HCT116 (cell line): Measurements from ENCODE around the gene CGB7. TPM values are rescaled to one million over a fixed set of nuclear protein-coding genes. Genes with fewer than 3 reads are reported as not detected.

Experiments
- ATAC-seq: fragments of 200-7000 bp; cut with Tn5 transposase; 2 replicates; pipeline ENCODE4 v1.9.1; 2020; ENCODE audit warnings: mild to moderate bottlenecking, moderate library complexity
- BruUV-seq: library from RNA; stranded (reverse); fragments of 400-500 nt; replicated peaks from 2 replicates; lab custom pipeline; 2021; lab: Mats Ljungman, UMichigan
- CTCF ChIA-PET: fragments of 300-600 bp; sonication (Branson Sonifier 250); formaldehyde crosslinking; loops from one replicate; lab custom pipeline; 2021; ENCODE audit warnings: antibody characterized with exemption; lab: Charles Lee
- POLR2A ChIA-PET: fragments of 300-600, 350-600 bp; sonication (Branson Sonifier 250); formaldehyde crosslinking; loops from one replicate; lab custom pipeline; 2021; ENCODE audit warnings: antibody characterized with exemption; lab: Charles Lee
- RAD21 ChIA-PET, 2 experiments: fragments of 300-600 bp; sonication (Branson Sonifier 250); formaldehyde crosslinking; loops; one replicate each; lab custom pipeline; 2023; ENCODE audit warnings: low total read pairs in 2 of 2; ENCODE audit not compliant: uncharacterized antibody in 2 of 2, unreplicated experiment in 2 of 2, low non-redundant PET in 1 of 2; lab: Charles Lee
- DNase-seq: peaks from one replicate; pipeline ENCODE4 v3.0.0-alpha.2; 2010; ENCODE audit warnings: low read depth, low spot score
- H2AFZ ChIP-seq: fragments of 200-600 bp; shearing (Covaris generic), sonication (generic); 2 replicates; pipeline ENCODE4 v1.6.1; 2017; ENCODE audit warnings: low read depth, mixed run types, mixed read lengths, antibody characterized with exemption, low read length; ENCODE audit not compliant: poor library complexity, severe bottlenecking
- H3K27ac ChIP-seq: 2 replicates; pipeline ENCODE4 v1.5.1; 2012; ENCODE audit warnings: low read depth, low read length
- H3K27me3 ChIP-seq: fragments of 200-600 bp; sonication (generic); 2 replicates; pipeline ENCODE4 v1.6.1; 2016; ENCODE audit warnings: mixed run types, low read length, mixed read lengths; ENCODE audit not compliant: insufficient read depth
- H3K36me3 ChIP-seq, 2 experiments: fragments of 200-500 bp in 1 of 2; fragments of 200-600 bp in 1 of 2; sonication (Bioruptor generic) in 1 of 2; sonication (generic) in 1 of 2; 2 replicates each; pipeline versions ENCODE4 v1.5.1 to v1.6.1; 2014 to 2016; ENCODE audit warnings: low read length in 2 of 2, inconsistent platforms in 1 of 2, mixed read lengths in 1 of 2, mixed run types in 1 of 2; ENCODE audit not compliant: insufficient read depth in 2 of 2, control insufficient read depth in 1 of 2
- H3K4me1 ChIP-seq, 2 experiments: fragments of 200-600 bp in 1 of 2; sonication (generic) in 1 of 2; 2 replicates each; pipeline versions ENCODE4 v1.5.1 to v1.6.1; 2012 to 2017; ENCODE audit warnings: low read length in 2 of 2, inconsistent platforms in 1 of 2, mild to moderate bottlenecking in 1 of 2, mixed read lengths in 1 of 2, mixed run types in 1 of 2, moderate library complexity in 1 of 2; ENCODE audit not compliant: insufficient read depth in 2 of 2, control insufficient read depth in 1 of 2
- H3K4me2 ChIP-seq: fragments of 200-600 bp; sonication (generic); 2 replicates; pipeline ENCODE4 v1.6.1; 2017; ENCODE audit warnings: mixed run types, low read length, mixed read lengths
- H3K4me3 ChIP-seq, 2 experiments: fragments of 200-600 bp in 1 of 2; sonication (generic) in 1 of 2; replicated peaks in 1 of 2; 2 replicates each; pipeline ENCODE4 v1.5.1; 2011 to 2016; ENCODE audit warnings: low read length in 2 of 2, control low read depth in 1 of 2, low read depth in 1 of 2, mild to moderate bottlenecking in 1 of 2, mixed read lengths in 1 of 2, mixed run types in 1 of 2
- H3K79me2 ChIP-seq: fragments of 200-600 bp; sonication (generic); 2 replicates; pipeline ENCODE4 v1.6.1; 2017; ENCODE audit warnings: mild to moderate bottlenecking, mixed run types, low read length, moderate library complexity, mixed read lengths; ENCODE audit not compliant: insufficient read depth
- H3K9ac ChIP-seq: fragments of 200-600 bp; sonication (generic); 2 replicates; pipeline ENCODE4 v1.6.1; 2016; ENCODE audit warnings: low read length, mixed read lengths
- H3K9me2 ChIP-seq: fragments of 200-600 bp; sonication (generic), shearing (Covaris generic); 2 replicates; pipeline ENCODE4 v1.6.1; 2017; ENCODE audit warnings: mixed run types, mild to moderate bottlenecking, moderate library complexity; ENCODE audit not compliant: insufficient read depth
- H3K9me3 ChIP-seq, 2 experiments: fragments of 200-500 bp in 1 of 2; fragments of 200-600 bp in 1 of 2; sonication (Bioruptor generic) in 1 of 2; sonication (generic) in 1 of 2; 2 replicates each; pipeline ENCODE4 v1.6.1; 2014 to 2017; ENCODE audit warnings: low read length in 2 of 2, mixed read lengths in 2 of 2, inconsistent platforms in 1 of 2, low read depth in 1 of 2, mild to moderate bottlenecking in 1 of 2, mixed run types in 1 of 2, moderate library complexity in 1 of 2; ENCODE audit not compliant: control insufficient read depth in 1 of 2, insufficient read depth in 1 of 2
- H4K20me1 ChIP-seq: fragments of 200-600 bp; sonication (generic), shearing (Covaris generic); 2 replicates; pipeline ENCODE4 v1.6.1; 2017; ENCODE audit warnings: mixed run types, mild to moderate bottlenecking, moderate library complexity; ENCODE audit not compliant: insufficient read depth
- CEBPB ChIP-seq: IDR thresholded peaks from 2 replicates; pipeline ENCODE4 v1.6.1; 2012; ENCODE audit warnings: low read depth
- EGR1 ChIP-seq: IDR thresholded peaks from 2 replicates; pipeline ENCODE4 v1.6.1; 2012; ENCODE audit warnings: low read depth
- RAD21 ChIP-seq: IDR thresholded peaks from 2 replicates; pipeline ENCODE4 v1.6.1; 2012; ENCODE audit warnings: low read depth, mild to moderate bottlenecking
- SRF ChIP-seq: IDR thresholded peaks from 2 replicates; pipeline ENCODE4 v1.6.1; 2012; ENCODE audit warnings: low read depth
- TCF7L2 ChIP-seq: IDR thresholded peaks from 2 replicates; pipeline ENCODE4 v1.7.0; 2011; ENCODE audit warnings: borderline replicate concordance, inconsistent platforms; ENCODE audit not compliant: insufficient read depth, insufficient read length; ENCODE audit errors: extremely low read depth
- ZFX ChIP-seq: fragments of 450-650 bp; IDR thresholded peaks from 2 replicates; pipeline ENCODE4 v1.6.1; 2017
- ZNF274 ChIP-seq: fragments of 200-500 bp; sonication (Bioruptor generic); IDR thresholded peaks from 2 replicates; pipeline ENCODE4 v1.6.1; 2014; ENCODE audit warnings: mild to moderate bottlenecking, low read depth, low read length, inconsistent platforms
- intact Hi-C: fragments of 100-400 bp; cut with micrococcal nuclease; formaldehyde crosslinking; loops from 2 replicates; pipeline ENCODE4 v1.10.0; 2022
- total RNA-seq: library from RNA; stranded (reverse); gene quantifications from one replicate; pipeline ENCODE4 v1.2.1, GENCODE V29; 2021; ENCODE audit not compliant: unreplicated experiment
- TF ChIP-seq, protein P1 (sequence below), 3 experiments: fragments of 200-600 bp in 1 of 3; sonication (generic) in 1 of 3; IDR thresholded peaks in 2 of 3; conservative IDR thresholded peaks in 1 of 3; 2 replicates each; pipeline ENCODE4 v1.5.1; 2012 to 2017; ENCODE audit warnings: low read depth in 2 of 3, low read length in 2 of 3, antibody characterized with exemption in 1 of 3, borderline replicate concordance in 1 of 3, control low read depth in 1 of 3, mild to moderate bottlenecking in 1 of 3, mixed read lengths in 1 of 3, mixed run types in 1 of 3, moderate library complexity in 1 of 3; ENCODE audit not compliant: insufficient read depth in 1 of 3
- TF ChIP-seq, protein P2 (sequence below): IDR thresholded peaks from 2 replicates; pipeline ENCODE4 v1.6.1; 2012; ENCODE audit warnings: low read depth

The CGB7 gene
- total RNA-seq, 1 experiment from 2014 or later: 5.4 TPM

DNA sequence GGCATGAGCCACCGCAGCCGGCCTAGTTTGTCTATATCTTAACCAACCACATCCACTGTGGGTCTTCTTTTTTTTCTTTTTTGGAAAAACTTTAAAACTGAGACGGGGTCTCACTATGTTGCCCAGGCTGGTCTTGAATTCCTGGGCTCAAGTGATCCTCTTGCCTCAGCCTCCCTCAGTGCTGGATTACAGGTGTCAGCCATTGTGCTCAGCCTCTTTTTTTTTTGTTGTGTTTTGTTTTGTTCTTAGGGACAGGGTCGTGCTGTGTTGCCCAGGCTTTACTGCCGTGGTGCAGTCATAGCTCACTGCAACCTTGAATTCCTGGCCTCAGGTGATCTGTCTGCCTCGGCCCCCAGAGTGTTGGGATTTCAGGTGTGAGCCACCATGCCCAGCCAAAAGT is 35.1 kb upstream of the CGB7 start:
- Histone ChIP-seq H3K9me2 (no peaks in the 10 kb centered on the region), H3K9me3 (no peaks in the 10 kb centered on the region), H3K9ac (no peak overlapping the region), H3K27me3 (no peaks in the 10 kb centered on the region), H3K4me2 (no peak overlapping the region), H3K4me1 (peaks cover 0 to 3% of the 10 kb centered on the region in 2 experiments; a peak in 2 of 4 replicates), H2AFZ (no peak overlapping the region), H3K27ac (no peak overlapping the region), H4K20me1 (peaks cover 37% of the 10 kb centered on the region; the same call in 1 of the 2 replicates), H3K79me2 (peaks cover 99% of the 10 kb centered on the region), H3K36me3 (peaks cover 41 to 68% of the 10 kb centered on the region in 2 experiments), H3K4me3 (no peak overlapping the region)
- POLR2A ChIA-PET: no interaction called here
- no TSS peak for BruUV-seq
- intact Hi-C loops: no loop called here
- CTCF ChIA-PET: no interaction called here
- RAD21 ChIA-PET: no interaction called here
- TF ChIP-seq RAD21 (no peak), ZFX (no peak), ZNF274 (no peak), SRF (no peak), EGR1 (no peak), CEBPB (no peak), TCF7L2 (no peak)
- TF ChIP-seq, protein P1, sequence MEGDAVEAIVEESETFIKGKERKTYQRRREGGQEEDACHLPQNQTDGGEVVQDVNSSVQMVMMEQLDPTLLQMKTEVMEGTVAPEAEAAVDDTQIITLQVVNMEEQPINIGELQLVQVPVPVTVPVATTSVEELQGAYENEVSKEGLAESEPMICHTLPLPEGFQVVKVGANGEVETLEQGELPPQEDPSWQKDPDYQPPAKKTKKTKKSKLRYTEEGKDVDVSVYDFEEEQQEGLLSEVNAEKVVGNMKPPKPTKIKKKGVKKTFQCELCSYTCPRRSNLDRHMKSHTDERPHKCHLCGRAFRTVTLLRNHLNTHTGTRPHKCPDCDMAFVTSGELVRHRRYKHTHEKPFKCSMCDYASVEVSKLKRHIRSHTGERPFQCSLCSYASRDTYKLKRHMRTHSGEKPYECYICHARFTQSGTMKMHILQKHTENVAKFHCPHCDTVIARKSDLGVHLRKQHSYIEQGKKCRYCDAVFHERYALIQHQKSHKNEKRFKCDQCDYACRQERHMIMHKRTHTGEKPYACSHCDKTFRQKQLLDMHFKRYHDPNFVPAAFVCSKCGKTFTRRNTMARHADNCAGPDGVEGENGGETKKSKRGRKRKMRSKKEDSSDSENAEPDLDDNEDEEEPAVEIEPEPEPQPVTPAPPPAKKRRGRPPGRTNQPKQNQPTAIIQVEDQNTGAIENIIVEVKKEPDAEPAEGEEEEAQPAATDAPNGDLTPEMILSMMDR (IDR thresholded peaks at IDR 0.05 in 2 of 3, conservative IDR thresholded peaks at IDR 0.05 in 1 of 3; ENCODE audit: borderline replicate concordance in 1 of 3, insufficient read depth in 1 of 3, low read depth in 2 of 3, low read length in 2 of 3): no peak
- TF ChIP-seq, protein P2, sequence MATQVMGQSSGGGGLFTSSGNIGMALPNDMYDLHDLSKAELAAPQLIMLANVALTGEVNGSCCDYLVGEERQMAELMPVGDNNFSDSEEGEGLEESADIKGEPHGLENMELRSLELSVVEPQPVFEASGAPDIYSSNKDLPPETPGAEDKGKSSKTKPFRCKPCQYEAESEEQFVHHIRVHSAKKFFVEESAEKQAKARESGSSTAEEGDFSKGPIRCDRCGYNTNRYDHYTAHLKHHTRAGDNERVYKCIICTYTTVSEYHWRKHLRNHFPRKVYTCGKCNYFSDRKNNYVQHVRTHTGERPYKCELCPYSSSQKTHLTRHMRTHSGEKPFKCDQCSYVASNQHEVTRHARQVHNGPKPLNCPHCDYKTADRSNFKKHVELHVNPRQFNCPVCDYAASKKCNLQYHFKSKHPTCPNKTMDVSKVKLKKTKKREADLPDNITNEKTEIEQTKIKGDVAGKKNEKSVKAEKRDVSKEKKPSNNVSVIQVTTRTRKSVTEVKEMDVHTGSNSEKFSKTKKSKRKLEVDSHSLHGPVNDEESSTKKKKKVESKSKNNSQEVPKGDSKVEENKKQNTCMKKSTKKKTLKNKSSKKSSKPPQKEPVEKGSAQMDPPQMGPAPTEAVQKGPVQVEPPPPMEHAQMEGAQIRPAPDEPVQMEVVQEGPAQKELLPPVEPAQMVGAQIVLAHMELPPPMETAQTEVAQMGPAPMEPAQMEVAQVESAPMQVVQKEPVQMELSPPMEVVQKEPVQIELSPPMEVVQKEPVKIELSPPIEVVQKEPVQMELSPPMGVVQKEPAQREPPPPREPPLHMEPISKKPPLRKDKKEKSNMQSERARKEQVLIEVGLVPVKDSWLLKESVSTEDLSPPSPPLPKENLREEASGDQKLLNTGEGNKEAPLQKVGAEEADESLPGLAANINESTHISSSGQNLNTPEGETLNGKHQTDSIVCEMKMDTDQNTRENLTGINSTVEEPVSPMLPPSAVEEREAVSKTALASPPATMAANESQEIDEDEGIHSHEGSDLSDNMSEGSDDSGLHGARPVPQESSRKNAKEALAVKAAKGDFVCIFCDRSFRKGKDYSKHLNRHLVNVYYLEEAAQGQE: no peak
- no peak for DNase-seq
- ATAC-seq: no peak
